Measurements from ENCODE around the gene GIPC2. TPM values are rescaled to one million over a fixed set of nuclear protein-coding genes. Genes with fewer than 3 reads are reported as not detected.

GIPC2 gene
- total RNA-seq, 1 experiment from 2014 or later: 0.26 TPM

DNA sequence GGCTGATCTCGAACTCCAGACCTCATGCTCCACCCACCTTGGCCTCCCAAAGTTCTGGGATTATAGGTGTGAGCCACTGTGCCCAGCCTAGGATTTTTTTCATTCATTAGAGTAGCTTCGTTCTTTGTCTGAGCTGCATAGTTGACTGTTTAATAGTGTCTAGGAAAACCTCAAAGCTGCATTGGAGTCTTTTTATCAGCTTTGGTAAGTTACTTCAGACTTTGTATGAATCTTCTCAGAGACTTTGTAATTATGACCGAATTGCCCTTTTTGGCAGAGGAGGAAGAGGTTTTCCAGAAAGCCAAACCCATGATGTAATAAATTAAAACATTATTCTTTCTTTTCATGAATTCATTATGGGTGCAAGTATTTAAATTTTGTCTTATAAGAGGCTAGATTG, 35.9 kb upstream of the GIPC2 start:
- intact Hi-C loops (cut with micrococcal nuclease; ENCODE audit: unreplicated experiment): loop anchor here (10.0 kb wide), 1 partner anchor 95 kb away; no protein-coding TSS in a partner anchor
- in situ Hi-C loops (cut with HindIII; ENCODE audit: low pct_unique_long_range_greater_than_20kb, low sequenced_read_pairs): no loop called here
- BruUV-seq (replicated peaks): no TSS peak
- no peaks in the 10 kb centered on the region for H3K27me3 ChIP-seq (ENCODE audit: control insufficient read depth, insufficient read depth, low read length)
- ChIA-PET POLR2A (no interaction called here), CTCF (no interaction called here)
- H3K4me1 ChIP-seq (ENCODE audit: control insufficient read depth, insufficient read depth, low read length): peaks cover 6% of the 10 kb centered on the region
- H3K9me3 ChIP-seq (ENCODE audit: control insufficient read depth, insufficient read depth, low read depth, low read length): no peaks in the 10 kb centered on the region
- no peak overlapping the region for H3K27ac ChIP-seq (ENCODE audit: low read length)
- no peaks in the 10 kb centered on the region; the same call in 1 of the 2 replicates for H3K36me3 ChIP-seq (ENCODE audit: control insufficient read depth, insufficient read depth, low read length)
- TF ChIP-seq, protein P1, sequence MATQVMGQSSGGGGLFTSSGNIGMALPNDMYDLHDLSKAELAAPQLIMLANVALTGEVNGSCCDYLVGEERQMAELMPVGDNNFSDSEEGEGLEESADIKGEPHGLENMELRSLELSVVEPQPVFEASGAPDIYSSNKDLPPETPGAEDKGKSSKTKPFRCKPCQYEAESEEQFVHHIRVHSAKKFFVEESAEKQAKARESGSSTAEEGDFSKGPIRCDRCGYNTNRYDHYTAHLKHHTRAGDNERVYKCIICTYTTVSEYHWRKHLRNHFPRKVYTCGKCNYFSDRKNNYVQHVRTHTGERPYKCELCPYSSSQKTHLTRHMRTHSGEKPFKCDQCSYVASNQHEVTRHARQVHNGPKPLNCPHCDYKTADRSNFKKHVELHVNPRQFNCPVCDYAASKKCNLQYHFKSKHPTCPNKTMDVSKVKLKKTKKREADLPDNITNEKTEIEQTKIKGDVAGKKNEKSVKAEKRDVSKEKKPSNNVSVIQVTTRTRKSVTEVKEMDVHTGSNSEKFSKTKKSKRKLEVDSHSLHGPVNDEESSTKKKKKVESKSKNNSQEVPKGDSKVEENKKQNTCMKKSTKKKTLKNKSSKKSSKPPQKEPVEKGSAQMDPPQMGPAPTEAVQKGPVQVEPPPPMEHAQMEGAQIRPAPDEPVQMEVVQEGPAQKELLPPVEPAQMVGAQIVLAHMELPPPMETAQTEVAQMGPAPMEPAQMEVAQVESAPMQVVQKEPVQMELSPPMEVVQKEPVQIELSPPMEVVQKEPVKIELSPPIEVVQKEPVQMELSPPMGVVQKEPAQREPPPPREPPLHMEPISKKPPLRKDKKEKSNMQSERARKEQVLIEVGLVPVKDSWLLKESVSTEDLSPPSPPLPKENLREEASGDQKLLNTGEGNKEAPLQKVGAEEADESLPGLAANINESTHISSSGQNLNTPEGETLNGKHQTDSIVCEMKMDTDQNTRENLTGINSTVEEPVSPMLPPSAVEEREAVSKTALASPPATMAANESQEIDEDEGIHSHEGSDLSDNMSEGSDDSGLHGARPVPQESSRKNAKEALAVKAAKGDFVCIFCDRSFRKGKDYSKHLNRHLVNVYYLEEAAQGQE (IDR thresholded peaks at IDR 0.05; ENCODE audit: insufficient read depth in 1 of 2, low read depth in 2 of 2, low read length in 1 of 2): no peak
- no peak for TF ChIP-seq POLR2AphosphoS5 (IDR thresholded peaks at IDR 0.05; ENCODE audit: low read depth, low read length)
- TF ChIP-seq TCF7L2 (IDR thresholded peaks at IDR 0.05; ENCODE audit: low read depth, low read length): no peak
- TF ChIP-seq, protein P2, sequence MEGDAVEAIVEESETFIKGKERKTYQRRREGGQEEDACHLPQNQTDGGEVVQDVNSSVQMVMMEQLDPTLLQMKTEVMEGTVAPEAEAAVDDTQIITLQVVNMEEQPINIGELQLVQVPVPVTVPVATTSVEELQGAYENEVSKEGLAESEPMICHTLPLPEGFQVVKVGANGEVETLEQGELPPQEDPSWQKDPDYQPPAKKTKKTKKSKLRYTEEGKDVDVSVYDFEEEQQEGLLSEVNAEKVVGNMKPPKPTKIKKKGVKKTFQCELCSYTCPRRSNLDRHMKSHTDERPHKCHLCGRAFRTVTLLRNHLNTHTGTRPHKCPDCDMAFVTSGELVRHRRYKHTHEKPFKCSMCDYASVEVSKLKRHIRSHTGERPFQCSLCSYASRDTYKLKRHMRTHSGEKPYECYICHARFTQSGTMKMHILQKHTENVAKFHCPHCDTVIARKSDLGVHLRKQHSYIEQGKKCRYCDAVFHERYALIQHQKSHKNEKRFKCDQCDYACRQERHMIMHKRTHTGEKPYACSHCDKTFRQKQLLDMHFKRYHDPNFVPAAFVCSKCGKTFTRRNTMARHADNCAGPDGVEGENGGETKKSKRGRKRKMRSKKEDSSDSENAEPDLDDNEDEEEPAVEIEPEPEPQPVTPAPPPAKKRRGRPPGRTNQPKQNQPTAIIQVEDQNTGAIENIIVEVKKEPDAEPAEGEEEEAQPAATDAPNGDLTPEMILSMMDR (IDR thresholded peaks at IDR 0.05): no peak
- no peak for TF ChIP-seq SIN3A (IDR thresholded peaks at IDR 0.05; ENCODE audit: borderline replicate concordance, insufficient read depth, low read depth, low read length)
- DNase-seq (ENCODE audit: low read depth, low spot score): no peak
- no peak for ATAC-seq
- H3K4me3 ChIP-seq (ENCODE audit: low read depth in 2 of 2, low read length in 2 of 2): no peak overlapping the region

DNA sequence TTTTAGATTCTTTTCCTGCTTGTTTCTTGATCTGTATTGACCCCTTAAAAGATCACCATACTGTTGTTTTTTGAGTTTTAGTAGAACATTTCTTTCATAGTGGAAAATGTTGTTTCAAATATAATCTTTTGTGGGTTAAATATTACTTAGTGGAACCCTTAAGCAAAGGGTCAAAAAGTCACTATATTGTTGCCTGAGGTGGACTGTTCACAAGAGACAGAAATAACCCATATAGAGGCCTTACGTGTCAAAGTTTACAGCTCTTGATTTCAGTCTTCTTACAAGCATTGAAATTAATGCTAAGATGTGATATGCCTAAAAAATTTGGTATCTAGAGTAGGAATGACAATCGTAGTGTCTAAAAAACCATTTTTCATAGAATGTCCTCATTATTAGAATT, 34.7 kb upstream of the GIPC2 start:
- Histone ChIP-seq H3K4me1 (ENCODE audit: control insufficient read depth, insufficient read depth, low read length) (peaks cover 5% of the 10 kb centered on the region), H3K27ac (ENCODE audit: low read length) (no peak overlapping the region), H3K9me3 (ENCODE audit: control insufficient read depth, insufficient read depth, low read depth, low read length) (no peaks in the 10 kb centered on the region), H3K36me3 (ENCODE audit: control insufficient read depth, insufficient read depth, low read length) (no peaks in the 10 kb centered on the region; the same call in 1 of the 2 replicates), H3K4me3 (ENCODE audit: low read depth in 2 of 2, low read length in 2 of 2) (no peak overlapping the region), H3K27me3 (ENCODE audit: control insufficient read depth, insufficient read depth, low read length) (no peaks in the 10 kb centered on the region)
- CTCF ChIA-PET: no interaction called here
- no peak for ATAC-seq
- DNase-seq (ENCODE audit: low read depth, low spot score): no peak
- POLR2A ChIA-PET: no interaction called here
- no TSS peak for BruUV-seq (replicated peaks)
- intact Hi-C loops (cut with micrococcal nuclease; ENCODE audit: unreplicated experiment): no loop called here
- no peak for TF ChIP-seq TCF7L2 (IDR thresholded peaks at IDR 0.05; ENCODE audit: low read depth, low read length)
- in situ Hi-C loops (cut with HindIII; ENCODE audit: low pct_unique_long_range_greater_than_20kb, low sequenced_read_pairs): no loop called here

DNA sequence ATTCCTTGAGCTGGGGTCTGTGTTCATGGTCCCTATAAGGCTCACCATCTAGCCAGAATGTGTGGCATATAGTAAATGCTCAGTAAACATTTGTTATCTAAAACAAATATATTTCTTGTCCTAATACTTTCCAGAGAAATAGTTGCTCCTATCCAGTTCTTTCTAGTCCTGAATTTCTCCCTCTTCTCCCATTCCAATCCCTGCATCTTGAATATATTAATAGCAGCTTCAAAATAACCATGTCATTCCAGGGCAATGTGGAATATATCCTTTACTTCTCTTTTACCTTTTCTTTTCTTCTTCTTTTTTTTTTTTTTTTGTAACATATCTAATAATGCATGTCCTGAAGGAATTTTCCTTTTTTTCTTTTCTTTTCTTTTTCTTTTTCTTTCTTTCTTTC, 30.6 kb upstream of the GIPC2 start:
- no peak for TF ChIP-seq TCF7L2 (IDR thresholded peaks at IDR 0.05; ENCODE audit: low read depth, low read length)
- TF ChIP-seq POLR2AphosphoS5 (IDR thresholded peaks at IDR 0.05; ENCODE audit: low read depth, low read length): no peak
- TF ChIP-seq, protein P1 (IDR thresholded peaks at IDR 0.05; ENCODE audit: insufficient read depth in 1 of 2, low read depth in 2 of 2, low read length in 1 of 2): no peak
- TF ChIP-seq, protein P2 (IDR thresholded peaks at IDR 0.05): no peak
- no peak for TF ChIP-seq SIN3A (IDR thresholded peaks at IDR 0.05; ENCODE audit: borderline replicate concordance, insufficient read depth, low read depth, low read length)
- ATAC-seq (no peak), DNase-seq (ENCODE audit: low read depth, low spot score) (no peak)
- no TSS peak for BruUV-seq (replicated peaks)
- intact Hi-C loops (cut with micrococcal nuclease; ENCODE audit: unreplicated experiment) (no loop called here), in situ Hi-C loops (cut with HindIII; ENCODE audit: low pct_unique_long_range_greater_than_20kb, low sequenced_read_pairs) (no loop called here)
- Histone ChIP-seq H3K4me1 (ENCODE audit: control insufficient read depth, insufficient read depth, low read length) (no peaks in the 10 kb centered on the region), H3K36me3 (ENCODE audit: control insufficient read depth, insufficient read depth, low read length) (no peaks in the 10 kb centered on the region; the same call in 1 of the 2 replicates), H3K27ac (ENCODE audit: low read length) (no peak overlapping the region), H3K27me3 (ENCODE audit: control insufficient read depth, insufficient read depth, low read length) (no peaks in the 10 kb centered on the region), H3K9me3 (ENCODE audit: control insufficient read depth, insufficient read depth, low read depth, low read length) (no peaks in the 10 kb centered on the region), H3K4me3 (ENCODE audit: low read depth in 2 of 2, low read length in 2 of 2) (no peak overlapping the region)
- POLR2A ChIA-PET: no interaction called here
- CTCF ChIA-PET: no interaction called here

Measured in Panc1 (cell line).